Measurements from ENCODE around the gene GGCX.

GGCX gene

DNA sequence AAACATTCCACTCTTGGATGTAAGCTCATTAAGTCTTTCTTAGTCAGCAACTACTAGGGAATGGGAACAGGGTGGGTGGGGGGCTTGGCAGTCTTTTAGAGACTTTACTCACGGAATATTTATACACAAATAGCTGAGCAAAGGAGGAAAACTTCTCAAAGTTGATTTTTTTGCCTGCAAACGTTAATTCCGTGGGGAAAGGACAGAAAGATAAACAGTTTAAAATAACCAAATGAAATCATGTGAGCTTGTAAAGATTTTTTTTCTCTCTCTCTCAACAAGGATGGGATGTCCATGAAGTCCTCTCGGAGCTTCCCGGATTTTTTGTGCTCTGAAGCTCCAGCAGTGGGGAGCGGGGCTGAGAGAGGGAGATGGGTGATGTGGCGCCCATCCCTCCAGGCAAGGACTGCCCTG lies 54.5 kb downstream of the GGCX start:
- TF ChIP-seq CTCF (IDR thresholded peaks at IDR 0.05; ENCODE audit: low read length, missing control alignments) = no peak
- no peak for DNase-seq (ENCODE audit: low read depth)
- H3K4me3 ChIP-seq (replicated peaks; ENCODE audit: low read depth, low read length) = no peak overlapping the region

DNA sequence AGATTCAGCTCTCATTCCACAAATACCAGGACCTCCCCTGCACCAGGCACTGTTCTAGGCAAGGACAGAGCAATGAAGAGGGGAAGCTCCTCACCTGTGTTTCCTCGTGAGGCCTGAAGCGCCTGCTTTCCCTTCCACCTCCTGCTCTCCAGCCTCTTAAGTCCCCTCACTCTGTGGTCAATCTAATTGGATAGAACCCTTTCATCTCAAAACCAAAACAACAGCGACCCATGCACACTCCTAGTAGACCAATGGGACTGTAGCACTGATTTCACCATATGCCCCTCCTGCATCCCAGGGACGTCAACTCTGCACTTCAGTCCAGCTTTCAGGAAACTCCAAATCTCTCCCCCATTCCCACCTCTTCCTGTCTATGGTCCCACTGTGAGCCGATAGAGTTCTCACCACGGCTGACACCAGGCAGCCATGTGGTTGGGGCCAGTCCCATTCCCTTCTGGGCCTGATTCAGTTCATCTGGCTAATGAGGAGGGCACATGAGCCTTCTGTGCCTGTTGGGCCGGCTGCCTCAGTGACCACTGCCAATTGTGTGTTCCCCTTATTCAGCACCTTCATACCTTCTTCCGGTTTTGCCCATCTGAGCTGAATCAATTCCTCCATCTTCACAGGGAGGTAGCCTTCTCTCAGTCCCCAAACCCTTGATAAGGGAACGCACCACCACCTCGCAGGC lies 55.6 kb downstream of the GGCX start:
- DNase-seq (ENCODE audit: low read depth) = peak; percentile 34
- TF ChIP-seq CTCF (IDR thresholded peaks at IDR 0.05; ENCODE audit: low read length, missing control alignments) = no peak
- H3K4me3 ChIP-seq (replicated peaks; ENCODE audit: low read depth, low read length) = no peak overlapping the region

- no peak for TF ChIP-seq CTCF (IDR thresholded peaks at IDR 0.05; ENCODE audit: low read length, missing control alignments)
- DNase-seq (ENCODE audit: low read depth) = peak; percentile 87
- no peak overlapping the region for H3K4me3 ChIP-seq (replicated peaks; ENCODE audit: low read depth, low read length)
Observed at GRCh38 chr2:85504778-85505261, 56.5 kb downstream of the GGCX start.

- peak; percentile 24 for DNase-seq (ENCODE audit: low read depth)
- TF ChIP-seq CTCF (IDR thresholded peaks at IDR 0.05; ENCODE audit: low read length, missing control alignments) = no peak
- no peak overlapping the region for H3K4me3 ChIP-seq (replicated peaks; ENCODE audit: low read depth, low read length)
Observed at GRCh38 chr2:85503851-85504777, 57.2 kb downstream of the GGCX start.

- no peak for TF ChIP-seq CTCF (IDR thresholded peaks at IDR 0.05; ENCODE audit: low read length, missing control alignments)
- no peak for DNase-seq (ENCODE audit: low read depth)
- H3K4me3 ChIP-seq (replicated peaks; ENCODE audit: low read depth, low read length) = no peak overlapping the region
Observed at GRCh38 chr2:85503168-85503850, 58.0 kb downstream of the GGCX start.

GRCh38 chr2:85502720-85503119 lies 58.6 kb downstream of the GGCX start:
- H3K4me3 ChIP-seq (replicated peaks; ENCODE audit: low read depth, low read length) = no peak overlapping the region
- DNase-seq (ENCODE audit: low read depth) = no peak
- TF ChIP-seq CTCF (IDR thresholded peaks at IDR 0.05; ENCODE audit: low read length, missing control alignments) = no peak

All from fibroblast of pulmonary artery (primary cell).